ENCODE measurements around the gene KIF2C. TPM values are rescaled to one million over a fixed set of nuclear protein-coding genes. Genes with fewer than 3 reads are reported as not detected.

The KIF2C gene
- total RNA-seq (2014; rRNA removed; shearing (Covaris generic)), result 150 and 159 TPM in 2 replicates
- total RNA-seq (2022), result 140 and 156 TPM in 2 replicates
- Bru-seq, nascent RNA, result percentile 89 among the genes with signal in this experiment
- percentile 92 among the genes with signal in this experiment for BruChase-seq, experiment 1, labeled RNA remaining after a 6-hour chase
- percentile 94 among the genes with signal in this experiment for BruChase-seq, experiment 2, labeled RNA remaining after a 2-hour chase
- long read RNA-seq, transcript KIF2C-202 (21 exons, 2,879 nt), result major isoform, 291 of 627 reads
- long read RNA-seq, partial matches to known transcripts, result 19 of 627 reads
- long read RNA-seq, other reads (novel, unspliced or antisense), result 317 of 627 reads

DNA sequence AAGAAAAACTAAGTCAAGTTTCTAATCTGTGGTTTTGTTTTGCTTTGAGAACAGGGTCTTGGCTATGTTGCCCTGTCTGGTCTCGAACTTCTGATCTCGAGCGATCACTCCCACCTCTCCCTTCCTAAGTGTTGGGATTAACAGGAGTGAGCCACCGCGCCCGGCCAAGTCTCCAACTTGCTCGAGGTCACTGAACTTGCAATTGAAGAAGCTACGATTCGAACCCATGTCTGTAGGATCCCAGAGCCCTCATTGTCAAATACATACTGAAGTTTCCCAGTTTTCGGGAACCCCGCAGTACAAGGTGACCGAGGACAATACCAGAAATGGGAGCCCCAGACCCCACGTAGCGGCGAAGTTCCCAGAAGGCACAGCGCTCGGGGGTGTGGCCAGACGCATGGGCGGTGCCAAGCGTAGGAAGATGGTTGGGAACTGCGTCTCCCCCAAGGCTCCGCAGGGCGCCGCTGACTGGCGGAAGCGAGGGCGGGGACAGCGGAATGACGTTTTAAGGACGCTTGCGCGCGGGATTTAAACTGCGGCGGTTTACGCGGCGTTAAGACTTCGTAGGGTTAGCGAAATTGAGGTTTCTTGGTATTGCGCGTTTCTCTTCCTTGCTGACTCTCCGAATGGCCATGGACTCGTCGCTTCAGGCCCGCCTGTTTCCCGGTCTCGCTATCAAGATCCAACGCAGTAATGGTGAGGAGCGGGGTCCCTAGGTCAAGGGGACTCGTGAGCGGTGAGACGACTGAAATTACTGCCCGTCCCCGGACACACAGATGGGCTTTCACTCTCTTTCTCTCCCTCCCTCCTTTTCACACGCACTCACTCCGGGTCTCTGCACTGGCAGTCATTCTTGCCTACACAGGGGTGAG, at the start of gene KIF2C:
Gene KIF2C (plus strand): TSS at position 531 of the 872 bp plus-strand sequence. CDS start 96 bp downstream, at position 627.
- peaks cover 46% of the 10 kb centered on the region for H3K36me3 ChIP-seq (ENCODE audit: insufficient read depth, low read length)
- no TSS peak for BruUV-seq (replicated peaks)
- 0 out of 2 replicates have a peak, but pooled peaks cover 5% of the 10 kb centered on the region for H4K20me1 ChIP-seq (ENCODE audit: insufficient read depth, low read length)
- H3K4me1 ChIP-seq (ENCODE audit: insufficient read depth, low read length, poor library complexity, severe bottlenecking), result peaks cover 28% of the 10 kb centered on the region
- intact Hi-C loops (cut with micrococcal nuclease; ENCODE audit: unreplicated experiment), result loop anchor here (2.0 to 10.0 kb wide), 2 partner anchors 35 to 755 kb away; partner anchors contain the start of genes RPS8 and TESK2
- peak; percentile 98 for DNase-seq (ENCODE audit: low spot score)
- no peaks in the 10 kb centered on the region for H3K9me2 ChIP-seq (ENCODE audit: insufficient read depth, low read length)
- POLR2A ChIA-PET, result interaction anchor here (0.6 to 4.9 kb wide), 6 partner anchors 9 to 1829 kb away, joined by 3 to 45 read pairs (median 5); partner anchors contain the start of gene RNU5D-1
- no peak for TF ChIP-seq EZH2phosphoT487 (IDR thresholded peaks at IDR 0.05; ENCODE audit: borderline replicate concordance, low read depth, low read length)
- TF ChIP-seq, protein P1, sequence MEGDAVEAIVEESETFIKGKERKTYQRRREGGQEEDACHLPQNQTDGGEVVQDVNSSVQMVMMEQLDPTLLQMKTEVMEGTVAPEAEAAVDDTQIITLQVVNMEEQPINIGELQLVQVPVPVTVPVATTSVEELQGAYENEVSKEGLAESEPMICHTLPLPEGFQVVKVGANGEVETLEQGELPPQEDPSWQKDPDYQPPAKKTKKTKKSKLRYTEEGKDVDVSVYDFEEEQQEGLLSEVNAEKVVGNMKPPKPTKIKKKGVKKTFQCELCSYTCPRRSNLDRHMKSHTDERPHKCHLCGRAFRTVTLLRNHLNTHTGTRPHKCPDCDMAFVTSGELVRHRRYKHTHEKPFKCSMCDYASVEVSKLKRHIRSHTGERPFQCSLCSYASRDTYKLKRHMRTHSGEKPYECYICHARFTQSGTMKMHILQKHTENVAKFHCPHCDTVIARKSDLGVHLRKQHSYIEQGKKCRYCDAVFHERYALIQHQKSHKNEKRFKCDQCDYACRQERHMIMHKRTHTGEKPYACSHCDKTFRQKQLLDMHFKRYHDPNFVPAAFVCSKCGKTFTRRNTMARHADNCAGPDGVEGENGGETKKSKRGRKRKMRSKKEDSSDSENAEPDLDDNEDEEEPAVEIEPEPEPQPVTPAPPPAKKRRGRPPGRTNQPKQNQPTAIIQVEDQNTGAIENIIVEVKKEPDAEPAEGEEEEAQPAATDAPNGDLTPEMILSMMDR (conservative IDR thresholded peaks at IDR 0.05; ENCODE audit: low read length), result no peak
- CTCF ChIA-PET (ENCODE audit: unreplicated experiment), result no interaction called here
- H3K4me2 ChIP-seq (ENCODE audit: low read length), result peak within 1 kb of the TSS; percentile 95
- H3K4me3 ChIP-seq (ENCODE audit: low read depth, low read length, poor library complexity, severe bottlenecking), result peak within 1 kb of the TSS; percentile 98
- H3K79me2 ChIP-seq (ENCODE audit: insufficient read depth, low read depth, low read length), result peaks cover 46% of the 10 kb centered on the region
- H3K9me3 ChIP-seq (ENCODE audit: low read length), result no peaks in the 10 kb centered on the region
- H2AFZ ChIP-seq (ENCODE audit: low read length), result peak within 1 kb of the TSS; percentile 62; the same call in 1 of the 2 replicates
- H3K27ac ChIP-seq (ENCODE audit: low read depth, low read length, poor library complexity, severe bottlenecking), result peak within 1 kb of the TSS; percentile 81

DNA sequence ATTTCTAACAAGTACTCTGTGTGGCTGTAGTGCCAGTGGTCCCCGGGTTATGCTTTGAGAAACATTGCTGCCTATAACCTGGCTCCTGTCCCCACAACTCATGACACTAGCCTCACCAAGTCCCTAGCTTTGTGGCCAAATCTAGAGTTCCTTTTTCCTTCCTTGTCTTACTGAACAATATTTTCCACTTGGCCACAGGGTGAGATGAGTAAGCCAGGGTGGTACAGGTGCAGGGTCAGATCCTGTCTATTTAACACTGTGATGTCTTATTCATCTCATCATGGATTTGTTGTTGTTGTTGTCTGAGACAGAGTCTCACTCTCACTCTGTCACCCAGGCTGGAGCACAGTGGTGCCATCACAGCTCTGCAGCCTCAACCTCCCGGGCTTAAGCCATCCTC, 46.5 kb upstream of the KIF2C start:
- Histone ChIP-seq H3K79me2 (ENCODE audit: insufficient read depth, low read depth, low read length) (no peaks in the 10 kb centered on the region), H3K4me1 (ENCODE audit: insufficient read depth, low read length, poor library complexity, severe bottlenecking) (peaks cover 62% of the 10 kb centered on the region), H3K4me3 (ENCODE audit: low read depth, low read length, poor library complexity, severe bottlenecking) (no peak overlapping the region), H3K4me2 (ENCODE audit: low read length) (no peak overlapping the region), H3K27ac (ENCODE audit: low read depth, low read length, poor library complexity, severe bottlenecking) (no peak overlapping the region), H3K36me3 (ENCODE audit: insufficient read depth, low read length) (no peaks in the 10 kb centered on the region; the same call in 1 of the 2 replicates), H3K9me3 (ENCODE audit: low read length) (no peaks in the 10 kb centered on the region; the same call in 1 of the 2 replicates), H3K9me2 (ENCODE audit: insufficient read depth, low read length) (no peaks in the 10 kb centered on the region), H2AFZ (ENCODE audit: low read length) (no peak overlapping the region), H4K20me1 (ENCODE audit: insufficient read depth, low read length) (no peaks in the 10 kb centered on the region)
- ChIA-PET POLR2A (interaction anchor here (1.5 to 5.7 kb wide), 2 partner anchors 21 to 29 kb away, joined by 3 to 69 read pairs; no protein-coding TSS in a partner anchor), CTCF (ENCODE audit: unreplicated experiment) (no interaction called here)
- intact Hi-C loops (cut with micrococcal nuclease; ENCODE audit: unreplicated experiment), result no loop called here
- TF ChIP-seq EZH2phosphoT487 (IDR thresholded peaks at IDR 0.05; ENCODE audit: borderline replicate concordance, low read depth, low read length), result no peak
- TF ChIP-seq, protein P1 (conservative IDR thresholded peaks at IDR 0.05; ENCODE audit: low read length), result no peak
- no peak for DNase-seq (ENCODE audit: low spot score)
- BruUV-seq (replicated peaks), result no TSS peak

All from OCI-LY7 (cell line).